Measurements from ENCODE around the gene CCDC171.
"Not testable (repeated sequence)": the region's sequence is repeated elsewhere in the genome, so short reads cannot be mapped to it uniquely, and the experiment has no call there.

The CCDC171 gene

DNA sequence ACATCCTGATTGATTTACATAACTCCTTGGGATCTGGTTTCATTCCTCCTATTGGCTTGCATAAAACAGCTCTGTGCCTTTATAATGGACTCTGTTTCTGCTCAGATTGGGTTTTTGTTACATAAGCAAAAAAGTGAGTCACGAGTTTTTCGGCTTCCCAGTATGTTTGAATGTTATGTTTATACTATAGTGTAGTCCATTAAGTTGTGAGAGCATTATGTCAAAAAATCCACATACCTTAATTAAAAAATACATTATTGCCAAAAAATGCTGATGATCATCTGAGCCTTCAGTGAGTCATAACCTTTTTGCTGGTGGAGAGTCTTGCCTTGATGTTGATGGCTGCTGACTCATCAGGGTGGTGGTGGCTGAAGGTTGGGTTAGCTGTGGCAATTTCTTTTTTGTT lies 144.6 kb downstream of the CCDC171 start:
- DNase-seq (ENCODE audit: low read depth), result no peak

DNA sequence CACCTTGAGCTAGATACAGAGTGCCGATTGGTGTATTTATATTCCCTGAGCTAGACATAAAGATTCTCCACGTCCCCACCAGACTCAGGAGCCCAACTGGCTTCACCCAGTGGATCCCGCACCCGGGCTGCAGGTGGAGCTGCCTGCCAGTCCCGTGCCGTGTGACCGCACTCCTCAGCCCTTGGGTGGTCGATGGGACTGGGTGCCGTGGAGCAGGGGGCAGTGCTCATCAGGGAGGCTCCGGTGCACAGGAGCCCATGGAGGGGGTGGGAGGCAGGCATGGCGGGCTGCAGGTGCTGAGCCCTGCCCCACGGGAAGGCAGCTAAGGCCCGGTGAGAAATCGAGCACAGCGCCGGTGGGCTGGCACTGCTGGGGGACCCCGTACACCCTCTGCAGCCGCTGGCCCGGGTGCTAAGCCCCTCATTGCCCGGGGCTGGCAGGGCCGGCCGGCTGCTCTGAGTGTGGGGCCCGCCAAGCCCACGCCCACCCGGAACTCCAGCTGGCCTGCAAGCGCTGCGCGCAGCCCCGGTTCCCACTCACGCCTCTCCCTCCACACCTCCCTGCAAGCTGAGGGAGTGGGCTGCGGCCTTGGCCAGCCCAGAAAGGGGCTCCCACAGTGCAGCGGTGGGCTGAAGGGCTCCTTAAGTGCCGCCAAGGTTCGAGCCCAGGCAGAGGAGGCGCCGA lies 147.2 kb downstream of the CCDC171 start:
- DNase-seq (ENCODE audit: low read depth), result not testable (repeated sequence)

DNA sequence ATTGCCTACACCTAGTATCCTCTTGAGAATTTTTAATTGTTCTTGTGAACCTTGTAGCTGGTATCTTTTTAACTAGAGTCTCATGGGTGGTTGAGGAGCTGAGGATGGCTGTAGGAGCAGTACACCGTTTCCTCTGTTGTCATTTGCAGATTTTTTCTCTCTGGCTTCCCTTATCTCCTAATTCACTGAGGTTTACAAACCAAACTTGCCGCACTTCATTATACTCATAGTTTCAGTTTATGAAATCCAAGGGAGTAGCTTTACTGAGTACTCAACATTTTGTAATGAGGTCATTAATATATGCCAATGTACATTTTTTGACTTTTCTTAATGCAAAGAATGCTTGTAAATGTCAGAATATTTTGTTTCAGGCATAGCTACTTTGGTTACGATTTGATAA lies 154.2 kb downstream of the CCDC171 start:
- no peak for DNase-seq (ENCODE audit: low read depth)

DNA sequence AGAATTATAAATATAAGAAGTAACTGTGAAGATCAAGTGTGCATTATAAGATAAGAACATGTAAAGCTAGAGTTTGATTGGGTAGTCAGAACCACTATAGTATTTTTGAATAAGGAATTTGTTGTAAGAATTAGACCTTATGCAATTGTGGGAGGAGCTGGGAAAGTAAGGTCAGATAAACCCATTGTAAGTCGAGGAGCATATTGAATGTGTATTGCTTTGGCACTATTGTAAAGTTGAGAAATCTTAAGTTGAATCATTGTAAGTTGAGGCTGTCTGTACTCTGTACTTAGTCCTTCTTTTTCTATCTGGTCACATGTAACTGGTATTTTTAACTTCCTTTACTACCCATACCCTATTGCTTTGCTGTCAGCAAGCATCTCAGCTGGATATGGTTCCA lies 158.7 kb downstream of the CCDC171 start:
- DNase-seq (ENCODE audit: low read depth), result no peak

DNA sequence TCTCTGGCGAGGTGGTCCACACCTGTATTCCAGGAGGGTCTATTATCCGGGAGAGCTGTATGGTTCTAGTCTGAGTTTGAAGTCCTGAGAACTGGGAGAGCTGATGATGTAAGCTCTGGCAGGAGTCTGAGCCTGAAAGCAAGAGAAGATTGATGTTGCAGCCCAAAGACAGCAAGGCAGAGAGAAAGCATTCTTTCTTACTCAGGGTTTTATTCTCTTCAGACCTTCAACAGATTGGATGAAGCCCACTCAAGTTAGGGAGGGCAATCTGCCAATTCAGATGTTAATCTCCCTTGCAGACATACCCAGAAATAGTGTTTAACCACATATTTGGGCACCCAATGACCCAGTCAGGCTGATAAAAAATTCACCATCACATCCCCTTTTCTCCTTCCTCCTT lies 159.1 kb downstream of the CCDC171 start:
- DNase-seq (ENCODE audit: low read depth), result no peak

DNA sequence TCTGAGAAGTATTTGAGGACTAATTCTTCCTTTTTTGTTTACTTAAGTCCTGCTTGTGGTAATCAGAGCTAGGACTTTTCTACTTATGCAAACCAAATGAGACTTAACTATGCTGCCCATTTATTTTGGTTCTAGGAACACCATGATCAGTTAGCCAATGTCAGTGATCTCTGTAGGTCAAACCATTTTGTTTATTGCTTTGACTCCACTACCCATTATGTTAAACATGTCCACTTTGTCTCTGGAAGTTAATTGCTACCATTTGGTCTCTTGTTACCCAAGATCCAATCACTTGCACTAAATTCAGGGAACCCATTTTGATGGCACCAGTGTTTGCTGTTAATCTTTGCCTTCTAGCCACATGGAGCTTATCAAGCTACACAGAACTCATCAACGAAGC lies 161.9 kb downstream of the CCDC171 start:
- DNase-seq (ENCODE audit: low read depth), result no peak

DNA sequence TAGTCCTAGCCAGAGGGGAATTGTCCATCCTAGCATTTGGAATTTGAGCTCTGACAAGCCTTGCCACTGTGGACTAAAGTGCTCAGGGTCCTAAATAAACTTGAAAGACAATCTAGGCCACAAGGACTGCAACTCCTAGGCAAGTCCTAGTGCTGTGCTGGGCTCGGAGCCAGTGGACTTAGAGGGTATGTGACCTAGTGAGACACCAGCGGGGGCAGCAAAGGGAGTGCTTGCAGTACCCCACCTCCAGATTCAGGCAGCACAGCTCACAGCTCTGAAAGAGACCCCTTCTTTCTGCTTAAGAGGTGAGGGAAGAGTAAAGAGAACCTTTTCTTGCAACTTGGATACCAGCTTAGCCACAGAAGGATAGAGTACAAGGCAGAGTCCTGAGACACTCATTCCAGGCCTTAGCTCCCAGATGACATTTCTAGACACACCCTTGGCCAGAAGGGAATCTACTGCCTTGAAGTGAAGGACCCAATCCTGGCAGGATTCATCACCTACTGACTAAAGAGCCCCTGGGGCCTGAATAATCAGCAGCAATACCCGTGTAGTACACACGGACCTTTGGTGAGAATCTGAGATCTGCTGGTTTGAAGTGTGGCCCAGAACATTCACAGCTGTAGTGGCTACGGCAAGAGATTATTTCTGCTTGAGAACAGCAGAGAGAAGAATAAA lies 164.6 kb downstream of the CCDC171 start:
- no peak for DNase-seq (ENCODE audit: low read depth)

DNA sequence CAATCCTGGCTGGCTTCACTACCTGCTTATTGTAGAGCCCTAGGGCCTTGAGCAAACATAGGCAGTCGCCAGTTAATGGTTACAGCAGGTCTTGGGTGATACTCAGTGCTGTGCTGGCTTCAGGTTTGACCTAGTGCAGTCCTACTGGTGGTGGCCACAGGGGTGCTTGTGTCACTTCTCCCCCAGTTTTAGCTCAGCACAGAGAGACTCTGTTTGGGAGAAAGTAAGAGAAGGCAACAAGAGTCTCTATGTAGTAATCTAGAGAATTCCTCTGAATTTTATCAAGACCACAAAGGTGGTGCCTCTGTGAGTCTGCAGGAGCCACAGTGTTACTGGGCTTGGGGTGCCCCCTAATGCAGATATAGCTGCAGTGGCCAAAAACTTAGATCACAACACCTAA lies 165.6 kb downstream of the CCDC171 start:
- DNase-seq (ENCODE audit: low read depth), result no peak

DNA sequence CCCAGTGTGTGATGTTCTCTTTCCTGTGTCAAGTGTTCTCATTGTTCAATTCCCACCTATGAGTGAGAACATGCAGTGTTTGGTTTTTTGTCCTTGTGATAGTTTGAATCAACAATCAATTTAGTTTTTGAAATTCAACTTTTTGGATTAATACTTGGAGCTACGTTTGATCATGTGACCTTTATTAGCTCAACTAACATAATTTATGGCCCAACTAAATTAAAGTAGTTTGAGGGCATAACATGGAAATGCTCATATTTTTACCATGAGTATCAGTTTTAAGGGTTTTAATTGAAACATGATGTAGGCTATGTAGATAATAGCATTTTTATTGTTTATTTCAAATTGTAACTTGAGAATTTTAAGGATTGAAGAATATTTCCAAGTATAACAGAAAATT lies 168.0 kb downstream of the CCDC171 start:
- DNase-seq (ENCODE audit: low read depth), result no peak

DNA sequence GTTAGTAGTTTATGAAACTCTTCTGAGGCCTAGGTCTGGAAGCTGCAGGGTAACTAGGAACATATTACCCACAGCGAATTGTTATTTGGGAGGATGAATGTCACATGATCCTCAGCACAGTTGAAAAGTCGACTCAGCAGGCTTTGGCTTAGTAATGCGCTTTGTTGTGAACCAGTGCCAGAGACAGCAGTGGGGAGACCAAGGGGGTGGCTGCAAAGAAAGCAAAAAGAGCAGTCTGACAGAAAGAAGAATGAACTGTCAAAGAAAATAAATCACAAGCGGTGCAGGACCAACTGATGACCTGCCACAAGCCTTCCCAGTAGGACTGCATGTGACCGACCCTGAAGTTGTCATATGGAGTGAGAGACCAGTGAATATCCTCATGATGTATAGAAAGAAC lies 170.0 kb downstream of the CCDC171 start:
- DNase-seq (ENCODE audit: low read depth), result no peak

DNA sequence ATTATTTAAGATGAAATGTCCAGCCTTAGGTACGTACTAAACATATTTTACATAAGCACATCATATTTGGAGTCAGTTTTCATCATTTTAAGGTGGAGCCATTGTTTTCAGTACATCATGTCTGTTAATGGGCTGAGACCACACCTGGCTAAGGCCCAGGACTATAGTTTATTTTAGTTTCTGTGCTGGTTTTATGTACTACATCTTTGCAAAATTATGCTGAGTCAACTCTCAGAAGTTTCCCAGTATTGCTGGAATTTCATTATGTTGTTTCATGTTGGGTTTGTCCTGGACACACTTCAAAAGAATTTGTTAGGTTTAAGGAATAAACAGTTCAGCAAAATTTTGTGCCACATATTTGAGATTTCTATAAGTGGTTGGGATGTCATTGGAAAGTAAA lies 171.2 kb downstream of the CCDC171 start:
- no peak for DNase-seq (ENCODE audit: low read depth)

DNA sequence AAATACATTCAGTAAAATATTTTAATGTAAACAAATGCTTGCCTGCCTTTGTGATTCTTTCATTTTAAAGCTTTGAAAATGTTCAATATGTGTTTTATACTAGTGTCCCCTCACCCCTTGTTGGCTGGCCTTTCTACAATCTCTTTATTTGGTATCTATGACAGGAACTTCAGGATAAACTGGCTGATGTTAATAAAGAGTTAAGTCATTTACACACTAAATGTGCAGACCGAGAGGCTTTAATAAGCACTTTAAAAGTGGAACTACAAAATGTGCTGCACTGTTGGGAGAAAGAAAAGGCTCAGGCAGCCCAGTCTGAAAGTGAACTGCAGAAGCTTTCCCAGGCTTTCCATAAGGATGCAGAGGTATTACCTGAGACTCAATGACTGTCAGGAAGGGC lies 171.8 kb downstream of the CCDC171 start:
- DNase-seq (ENCODE audit: low read depth), result no peak

DNA sequence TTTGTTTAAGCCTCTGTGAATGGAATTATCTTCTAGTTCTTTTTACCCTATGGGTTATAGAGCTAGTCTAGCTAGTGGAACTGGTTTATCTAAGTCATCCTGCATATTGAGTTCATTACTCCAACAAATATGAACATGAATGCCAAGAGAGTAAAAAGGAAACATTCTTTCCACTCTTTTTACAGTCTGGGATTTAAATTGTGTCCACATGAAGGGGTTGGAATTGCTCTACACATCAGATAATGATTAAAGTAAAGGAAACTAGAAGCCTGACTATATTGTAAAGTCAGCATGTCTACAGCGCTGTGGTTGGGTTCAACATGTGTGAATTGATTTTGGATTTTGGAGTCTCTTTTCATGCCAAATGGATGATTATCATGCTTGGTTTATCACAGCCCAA lies 173.1 kb downstream of the CCDC171 start:
- DNase-seq (ENCODE audit: low read depth), result no peak

DNA sequence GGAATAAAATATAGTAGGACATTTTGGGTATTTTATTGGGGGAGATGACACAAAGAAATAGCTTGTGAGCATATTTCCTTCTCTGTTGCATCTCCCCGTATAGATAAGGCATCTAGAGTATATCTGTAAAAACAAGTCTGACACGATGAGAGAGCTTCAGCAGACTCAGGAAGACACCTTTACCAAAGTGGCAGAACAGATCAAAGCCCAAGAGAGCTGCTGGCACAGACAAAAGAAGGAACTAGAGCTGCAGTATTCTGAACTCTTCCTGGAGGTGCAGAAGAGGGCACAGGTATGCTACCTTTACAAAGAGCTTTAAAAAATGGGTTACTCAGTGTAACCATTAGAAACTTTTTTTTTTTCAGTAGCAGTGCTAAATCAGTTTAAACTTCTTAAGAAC lies 176.7 kb downstream of the CCDC171 start:
- DNase-seq (ENCODE audit: low read depth), result no peak

DNA sequence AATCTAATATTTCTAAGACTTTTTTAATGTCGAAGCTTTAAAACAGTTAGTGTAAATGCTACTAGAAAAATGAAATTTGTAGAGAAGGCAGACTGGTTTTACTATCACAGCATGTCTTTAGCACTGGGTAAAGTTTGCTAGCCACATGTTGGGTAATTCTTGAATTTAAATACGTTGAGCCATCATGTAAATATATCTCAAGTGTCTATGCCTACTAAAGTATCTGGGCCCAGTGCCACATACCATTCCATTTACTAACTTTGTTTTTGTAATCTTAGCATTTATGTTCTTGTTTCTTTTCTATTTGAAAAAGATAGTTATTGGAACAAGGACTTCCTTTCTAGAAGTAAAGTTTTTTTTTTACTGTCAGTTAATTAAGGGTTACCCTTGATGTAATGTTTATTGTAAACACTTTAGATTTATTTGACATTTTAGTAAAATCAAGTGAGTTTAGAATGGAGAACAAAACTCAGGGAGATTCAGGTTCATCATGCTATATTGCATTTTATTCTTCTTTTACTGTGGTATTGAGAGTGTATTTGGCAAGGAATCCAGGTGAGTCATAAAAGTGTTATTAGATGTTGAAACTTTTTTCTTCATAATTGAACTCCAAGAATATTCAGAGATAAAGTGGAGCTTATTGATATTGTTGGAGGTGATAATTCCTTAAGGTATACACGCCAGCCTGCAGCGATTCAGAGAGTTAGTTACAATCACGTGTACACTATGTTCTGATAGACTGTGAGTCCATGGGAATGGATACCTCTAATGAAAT lies 182.4 kb downstream of the CCDC171 start:
- DNase-seq (ENCODE audit: low read depth), result no peak

DNA sequence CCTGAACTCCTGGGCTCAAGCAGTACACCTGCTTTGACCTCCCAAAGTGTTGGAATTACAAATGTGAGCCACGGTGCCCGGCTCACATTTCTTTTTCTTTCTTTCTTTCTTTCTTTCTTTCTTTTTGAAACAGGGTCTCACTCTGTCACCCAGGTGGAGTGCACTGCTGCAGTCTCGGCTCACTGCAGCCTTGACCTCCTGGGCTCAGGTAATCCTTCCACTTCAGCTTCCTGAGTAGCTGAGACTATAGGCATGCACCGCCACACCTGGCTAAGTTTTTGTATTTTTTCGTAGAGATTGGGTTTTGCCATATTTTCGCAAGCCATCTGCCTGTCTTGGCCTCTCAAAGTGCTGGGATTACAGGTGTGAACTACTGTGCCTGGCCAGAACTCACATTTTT lies 183.7 kb downstream of the CCDC171 start:
- DNase-seq (ENCODE audit: low read depth), result no peak

DNA sequence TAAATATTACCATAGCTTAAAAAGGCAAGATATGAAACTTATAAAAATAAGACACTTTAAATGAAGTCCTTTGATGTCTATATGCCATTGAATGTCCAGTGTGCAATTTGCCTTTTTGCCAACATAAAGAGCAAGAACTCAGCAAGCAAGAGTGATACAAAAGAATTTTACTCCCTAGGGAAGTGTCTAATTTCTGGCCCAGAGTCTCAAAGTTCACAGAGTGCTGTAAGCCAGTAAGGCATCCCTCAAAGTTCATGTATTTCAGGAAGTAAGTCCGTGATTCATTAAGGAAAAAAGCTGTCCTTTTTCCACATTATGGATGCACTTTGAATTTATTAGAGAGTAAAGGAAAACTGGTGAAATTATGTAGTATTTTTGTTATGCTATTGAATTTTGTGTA lies 185.2 kb downstream of the CCDC171 start:
- DNase-seq (ENCODE audit: low read depth), result no peak

DNA sequence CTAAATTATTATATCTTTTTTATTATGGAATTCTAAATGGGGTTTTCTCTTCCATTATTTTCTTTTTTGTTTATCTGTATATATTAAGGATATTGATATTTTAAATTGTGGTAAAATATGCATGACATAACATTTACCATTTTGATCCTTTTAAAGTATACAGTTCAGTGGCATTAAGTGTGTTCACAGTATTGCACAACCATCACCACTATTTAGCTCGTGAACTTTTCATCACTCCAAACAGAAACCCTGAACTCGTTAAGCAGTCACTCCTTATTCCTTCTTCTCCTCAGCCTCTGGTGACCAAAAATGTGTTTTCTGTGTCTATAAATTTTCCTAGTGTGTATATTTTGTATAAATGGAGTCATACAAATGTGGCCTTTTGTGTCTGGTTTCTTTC lies 188.2 kb downstream of the CCDC171 start:
- DNase-seq (ENCODE audit: low read depth), result no peak

DNA sequence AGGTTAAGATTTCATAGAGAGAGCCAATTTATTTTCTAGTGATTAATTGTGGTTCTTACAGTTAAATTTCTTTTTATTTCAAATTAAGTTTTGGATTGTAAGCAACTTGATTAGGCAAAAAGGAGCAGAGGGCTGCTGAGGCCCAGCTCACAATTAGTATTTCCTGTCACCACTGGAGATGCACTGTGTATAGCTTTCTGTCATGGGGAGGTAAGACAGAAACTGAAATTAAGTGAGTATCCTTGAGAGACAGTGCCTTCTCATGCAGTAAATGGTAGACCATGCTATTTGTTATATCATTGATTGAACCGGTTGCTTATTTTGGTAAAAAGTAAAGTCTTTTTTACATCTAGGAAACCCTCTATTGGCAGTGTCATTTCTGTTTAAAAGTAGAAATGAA lies 190.7 kb downstream of the CCDC171 start:
- DNase-seq (ENCODE audit: low read depth), result no peak

DNA sequence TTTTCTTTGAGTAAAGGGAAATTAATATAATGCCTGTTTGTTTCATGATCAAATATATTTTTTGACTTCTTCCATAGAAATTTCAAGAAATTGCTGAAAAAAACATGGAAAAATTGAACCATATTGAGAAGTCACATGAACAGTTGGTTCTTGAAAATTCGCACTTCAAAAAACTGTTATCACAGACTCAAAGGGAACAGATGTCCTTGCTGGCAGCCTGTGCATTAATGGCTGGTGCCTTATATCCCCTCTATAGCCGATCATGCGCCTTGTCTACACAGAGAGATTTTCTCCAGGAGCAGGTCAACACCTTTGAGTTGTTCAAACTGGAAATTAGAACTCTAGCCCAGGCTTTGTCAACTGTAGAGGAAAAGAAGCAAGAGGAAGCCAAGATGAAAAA lies 191.4 kb downstream of the CCDC171 start:
- no peak for DNase-seq (ENCODE audit: low read depth)

DNA sequence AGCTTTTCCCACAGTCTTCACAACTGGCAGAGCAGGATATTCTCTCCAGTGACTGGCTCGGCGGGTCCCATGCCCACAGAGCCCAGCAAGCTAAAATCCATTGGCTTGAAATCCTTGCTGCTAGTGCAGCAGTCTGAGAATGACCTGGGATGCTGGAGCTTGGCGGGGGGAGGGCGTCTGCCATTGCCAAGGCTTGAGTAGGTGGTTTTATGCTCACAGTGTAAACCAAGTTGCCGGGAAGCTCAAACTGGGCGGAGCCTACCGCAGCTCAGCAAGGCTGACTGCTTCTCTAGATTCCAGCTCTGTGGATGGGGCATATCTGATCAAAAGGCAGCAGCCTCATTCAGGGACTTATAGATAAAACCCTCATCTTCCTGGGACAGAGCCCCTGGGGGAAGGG lies 194.1 kb downstream of the CCDC171 start:
- DNase-seq (ENCODE audit: low read depth), result no peak

DNA sequence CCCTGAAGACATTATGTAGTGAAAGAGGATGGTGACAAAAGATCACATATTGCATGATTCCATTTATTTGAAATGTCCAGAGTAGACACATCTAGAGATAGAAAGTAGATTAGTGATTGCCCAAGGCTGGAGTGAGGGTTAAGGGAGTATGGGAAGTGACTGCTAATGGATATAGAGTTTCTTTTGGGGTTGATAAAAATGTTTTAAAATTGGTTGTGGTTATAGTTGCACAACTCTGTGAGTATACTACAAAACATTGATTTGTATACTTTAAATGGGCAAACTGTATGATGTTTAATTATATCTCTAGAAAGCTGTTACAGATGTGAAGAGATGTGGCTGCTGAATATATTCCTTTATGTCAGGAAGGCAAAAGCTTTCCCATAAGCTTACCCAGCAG lies 202.8 kb downstream of the CCDC171 start:
- DNase-seq (ENCODE audit: low read depth), result no peak

DNA sequence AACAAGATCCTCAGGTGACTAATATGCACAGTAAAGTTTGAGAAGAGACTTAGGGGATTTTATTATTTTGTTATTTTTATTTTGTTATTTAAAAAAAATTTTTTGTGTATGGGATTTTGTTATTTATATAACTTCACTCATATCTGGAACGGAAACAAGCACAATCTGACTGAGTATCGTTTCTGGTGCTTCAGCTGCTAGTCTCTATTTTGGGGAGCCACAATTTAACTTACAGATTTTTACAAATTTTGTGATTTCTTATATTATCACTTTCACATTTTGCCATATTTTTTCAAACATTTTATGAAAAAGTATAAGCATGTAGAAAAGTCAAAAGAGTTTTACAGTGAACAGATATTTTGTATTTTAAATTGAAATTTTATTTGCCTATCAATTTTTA lies 208.7 kb downstream of the CCDC171 start:
- no peak for DNase-seq (ENCODE audit: low read depth)
